ENCODE measurements around the gene CSNK2A1. TPM values are rescaled to one million over a fixed set of nuclear protein-coding genes. Genes with fewer than 3 reads are reported as not detected.
"Not testable (repeated sequence)": the region's sequence is repeated elsewhere in the genome, so short reads cannot be mapped to it uniquely, and the experiment has no call there.

The CSNK2A1 gene
- total RNA-seq, 6 experiments from 2014 or later = 124 to 150 (median 135) TPM

GRCh38 chr20:519999-520398 is 23.6 kb downstream of the CSNK2A1 start:
- no peak for DNase-seq
- no peak for TF ChIP-seq CTCF (IDR thresholded peaks at IDR 0.05)
- Mint-ChIP-seq H3K27me3 (ENCODE audit: insufficient read depth) (peaks cover 2% of the 10 kb centered on the region; the same call in 1 of the 2 replicates), H3K9me3 (peaks cover 21% of the 10 kb centered on the region), H3K36me3 (ENCODE audit: low read depth) (peaks cover 46% of the 10 kb centered on the region), H3K4me1 (ENCODE audit: low read depth) (peaks cover 28% of the 10 kb centered on the region), H3K4me3 (no peak overlapping the region), H3K27ac (no peak overlapping the region)

GRCh38 chr20:517221-517620 is 26.4 kb downstream of the CSNK2A1 start:
- Mint-ChIP-seq H3K36me3 (ENCODE audit: low read depth) (peaks cover 34% of the 10 kb centered on the region), H3K4me3 (no peak overlapping the region), H3K27me3 (ENCODE audit: insufficient read depth) (peaks cover 2% of the 10 kb centered on the region; the same call in 1 of the 2 replicates), H3K4me1 (ENCODE audit: low read depth) (peaks cover 46% of the 10 kb centered on the region), H3K9me3 (peaks cover 21% of the 10 kb centered on the region), H3K27ac (peak overlapping the region; percentile 30; the same call in 1 of the 2 replicates)
- peak; percentile 8 for DNase-seq
- TF ChIP-seq CTCF (IDR thresholded peaks at IDR 0.05) = no peak

DNA sequence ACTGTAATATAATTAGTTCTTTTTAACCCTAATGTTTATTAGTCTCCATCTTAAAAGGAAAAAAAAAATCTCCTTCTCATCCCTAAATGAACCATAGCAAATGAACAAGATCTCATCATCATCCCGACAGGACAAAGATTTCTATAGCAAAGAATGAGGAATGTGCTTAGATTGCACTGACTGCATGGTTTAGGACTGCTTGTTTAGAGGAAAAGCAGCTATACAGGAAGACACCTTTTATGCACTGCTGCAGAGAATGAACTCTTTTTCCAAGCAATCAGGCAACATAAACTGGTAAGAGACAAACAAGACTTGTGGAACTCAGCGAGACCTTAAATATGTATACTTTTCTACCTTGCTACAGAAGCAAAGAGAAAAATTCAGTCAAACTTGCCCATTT is 26.8 kb downstream of the CSNK2A1 start:
- no peak for DNase-seq
- no peak overlapping the region for H3K4me3 Mint-ChIP-seq
- peaks cover 29% of the 10 kb centered on the region for H3K36me3 Mint-ChIP-seq (ENCODE audit: low read depth)
- H3K4me1 Mint-ChIP-seq (ENCODE audit: low read depth) = peaks cover 46% of the 10 kb centered on the region
- peaks cover under 1% of the 10 kb centered on the region; the same call in 1 of the 2 replicates for H3K27me3 Mint-ChIP-seq (ENCODE audit: insufficient read depth)
- peaks cover 21% of the 10 kb centered on the region for H3K9me3 Mint-ChIP-seq
- TF ChIP-seq CTCF (IDR thresholded peaks at IDR 0.05) = no peak
- H3K27ac Mint-ChIP-seq = peak overlapping the region; percentile 30

DNA sequence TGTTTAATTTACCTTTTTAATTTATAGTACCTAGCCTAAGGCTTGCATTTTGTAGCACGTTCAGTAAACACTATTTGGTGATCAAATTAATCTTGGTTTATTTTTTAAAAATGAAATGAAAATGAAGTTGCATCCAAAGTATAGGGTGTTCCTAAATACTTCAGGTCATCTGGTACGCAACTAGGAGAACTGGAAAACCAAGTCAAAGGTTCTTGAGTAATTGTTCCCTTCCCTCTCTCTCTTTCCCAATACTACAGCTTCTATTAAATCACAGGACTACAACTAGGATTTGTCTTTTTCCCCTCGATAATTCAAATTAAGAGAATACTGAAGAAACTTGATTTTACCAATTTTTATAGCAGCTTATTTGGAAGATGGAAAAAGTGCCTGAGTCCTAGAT is 27.9 kb downstream of the CSNK2A1 start:
- Mint-ChIP-seq H3K27ac (no peak overlapping the region), H3K4me1 (ENCODE audit: low read depth) (peaks cover 46% of the 10 kb centered on the region), H3K27me3 (ENCODE audit: insufficient read depth) (no peaks in the 10 kb centered on the region; the same call in 1 of the 2 replicates), H3K4me3 (no peak overlapping the region), H3K9me3 (peaks cover 17% of the 10 kb centered on the region), H3K36me3 (ENCODE audit: low read depth) (peaks cover 18% of the 10 kb centered on the region)
- DNase-seq = no peak
- no peak for TF ChIP-seq CTCF (IDR thresholded peaks at IDR 0.05)

GRCh38 chr20:513429-513828 is 30.2 kb downstream of the CSNK2A1 start:
- Mint-ChIP-seq H3K36me3 (ENCODE audit: low read depth) (no peaks in the 10 kb centered on the region), H3K9me3 (no peaks in the 10 kb centered on the region), H3K27me3 (ENCODE audit: insufficient read depth) (no peaks in the 10 kb centered on the region), H3K4me3 (no peak overlapping the region), H3K27ac (no peak overlapping the region; the same call in 1 of the 2 replicates), H3K4me1 (ENCODE audit: low read depth) (peaks cover 59% of the 10 kb centered on the region)
- no peak for TF ChIP-seq CTCF (IDR thresholded peaks at IDR 0.05)
- DNase-seq = peak; percentile 8

GRCh38 chr20:510328-511057 is 33.1 kb downstream of the CSNK2A1 start:
- H3K36me3 Mint-ChIP-seq (ENCODE audit: low read depth) = peaks cover 13% of the 10 kb centered on the region
- H3K9me3 Mint-ChIP-seq; H3K27ac Mint-ChIP-seq; H3K27me3 Mint-ChIP-seq (ENCODE audit: insufficient read depth); H3K4me3 Mint-ChIP-seq; DNase-seq: not testable (repeated sequence)
- peaks cover 48% of the 10 kb centered on the region for H3K4me1 Mint-ChIP-seq (ENCODE audit: low read depth)

GRCh38 chr20:508364-508787 is 35.2 kb downstream of the CSNK2A1 start:
- Mint-ChIP-seq H3K4me1 (ENCODE audit: low read depth) (peaks cover 33% of the 10 kb centered on the region), H3K36me3 (ENCODE audit: low read depth) (peaks cover 19% of the 10 kb centered on the region), H3K27ac (peak overlapping the region; percentile 15)
- H3K27me3 Mint-ChIP-seq (ENCODE audit: insufficient read depth); H3K4me3 Mint-ChIP-seq; H3K9me3 Mint-ChIP-seq; DNase-seq: not testable (repeated sequence)

Measured in HFFc6 (cell line).